ENCODE measurements around the gene CSNK1G3.

GRCh38 chr5:123645024-123645603 lies 133.1 kb downstream of the CSNK1G3 start:
- TF ChIP-seq CTCF (IDR thresholded peaks at IDR 0.05) (no peak), POLR2A (IDR thresholded peaks at IDR 0.05) (no peak)
